SK-N-SH (cell line): ENCODE results near the gene C1QL3. TPM values are rescaled to one million over a fixed set of nuclear protein-coding genes. Genes with fewer than 3 reads are reported as not detected.

Source experiments
- CTCF ChIA-PET: fragments of 300-600, 350-600 bp; formaldehyde crosslinking; extraction: SDS; loops from one replicate; lab custom pipeline; 2021; lab: Yijun Ruan, JAX
- POLR2A ChIA-PET: fragments of 350-600 bp; sonication (Branson Sonifier 250); formaldehyde crosslinking; extraction: SDS; loops from one replicate; lab custom pipeline; 2020; ENCODE audit warnings: antibody characterized with exemption, inconsistent platforms; lab: Yijun Ruan, JAX
- DNase-seq: peaks from one replicate; pipeline ENCODE4 v3.0.0; 2012
- H2AFZ ChIP-seq: fragments of 200-600 bp; sonication (generic); 2 replicates; pipeline ENCODE4 v1.8.1; 2016; ENCODE audit warnings: antibody characterized with exemption, mild to moderate bottlenecking, low read depth
- H3F3A ChIP-seq: fragments of 200-600 bp; sonication (generic); replicated peaks from 2 replicates; pipeline ENCODE3; 2016; ENCODE audit warnings: antibody characterized with exemption, mild to moderate bottlenecking; ENCODE audit not compliant: insufficient read depth
- H3K27ac ChIP-seq, 2 experiments: fragments of 200-500 bp in 1 of 2; fragments of 200-600 bp in 1 of 2; sonication (Bioruptor generic) in 1 of 2; sonication (generic), shearing (Covaris generic) in 1 of 2; 2 replicates each; pipeline versions ENCODE4 v1.5.1 to v1.6.1; 2014 to 2016; ENCODE audit warnings: low read depth in 2 of 2, inconsistent platforms in 1 of 2, low read length in 1 of 2, mild to moderate bottlenecking in 1 of 2, mixed read lengths in 1 of 2
- H3K27me3 ChIP-seq: fragments of 200-600 bp; sonication (generic), shearing (Covaris generic); 2 replicates; pipeline ENCODE4 v1.6.1; 2016; ENCODE audit warnings: mixed run types; ENCODE audit not compliant: insufficient read depth
- H3K36me3 ChIP-seq, 2 experiments: fragments of 200-500 bp in 1 of 2; fragments of 200-600 bp in 1 of 2; sonication (Bioruptor generic) in 1 of 2; sonication (generic) in 1 of 2; replicated peaks in 1 of 2; 2 replicates each; pipeline versions ENCODE3 to v1.5.1; 2014 to 2016; ENCODE audit warnings: low read length in 1 of 2, mild to moderate bottlenecking in 1 of 2; ENCODE audit not compliant: insufficient read depth in 2 of 2, control insufficient read depth in 1 of 2
- H3K4me1 ChIP-seq, 2 experiments: fragments of 200-500 bp in 1 of 2; fragments of 200-600 bp in 1 of 2; sonication (Bioruptor generic) in 1 of 2; sonication (generic), shearing (Covaris generic) in 1 of 2; 2 replicates each; pipeline versions ENCODE4 v1.5.1 to v1.6.1; 2014 to 2016; ENCODE audit warnings: low read depth in 1 of 2, low read length in 1 of 2, mixed run types in 1 of 2; ENCODE audit not compliant: insufficient read depth in 2 of 2, control insufficient read depth in 1 of 2
- H3K4me2 ChIP-seq: fragments of 200-600 bp; sonication (generic), shearing (Covaris generic); 2 replicates; pipeline ENCODE4 v1.6.1; 2017; ENCODE audit warnings: mixed run types
- H3K4me3 ChIP-seq, 2 experiments: fragments of 200-500 bp in 1 of 2; fragments of 200-600 bp in 1 of 2; sonication (Bioruptor generic) in 1 of 2; sonication (generic), shearing (Covaris generic) in 1 of 2; 2 replicates each; pipeline versions ENCODE4 v1.5.1 to v1.8.1; 2014 to 2016; ENCODE audit warnings: low read depth in 2 of 2, inconsistent platforms in 1 of 2, low read length in 1 of 2, mild to moderate bottlenecking in 1 of 2, mixed read lengths in 1 of 2, moderate library complexity in 1 of 2
- H3K79me2 ChIP-seq: fragments of 200-600 bp; sonication (generic); 2 replicates; pipeline ENCODE4 v1.8.1; 2017; ENCODE audit warnings: mild to moderate bottlenecking; ENCODE audit not compliant: insufficient read depth
- H3K9ac ChIP-seq: fragments of 200-600 bp; sonication (generic); 2 replicates; pipeline ENCODE4 v1.6.1; 2017; ENCODE audit warnings: mixed run types
- H3K9me2 ChIP-seq: fragments of 200-600 bp; sonication (generic); 2 replicates; pipeline ENCODE4 v1.6.1; 2017; ENCODE audit warnings: mixed run types
- H3K9me3 ChIP-seq: fragments of 200-600 bp; sonication (generic); 2 replicates; pipeline ENCODE4 v1.6.1; 2017; ENCODE audit warnings: mixed run types, mild to moderate bottlenecking, moderate library complexity
- H4K20me1 ChIP-seq: fragments of 200-600 bp; sonication (generic); 2 replicates; pipeline ENCODE4 v1.6.1; 2017; ENCODE audit warnings: mild to moderate bottlenecking, mixed run types; ENCODE audit not compliant: insufficient read depth
- FOXM1 ChIP-seq: IDR thresholded peaks from 2 replicates; pipeline ENCODE4 v1.4.0; 2012; ENCODE audit warnings: low read depth, mild to moderate bottlenecking
- GABPA ChIP-seq: IDR thresholded peaks from 2 replicates; pipeline ENCODE4 v1.4.0; 2012; ENCODE audit warnings: low read depth, mild to moderate bottlenecking
- NFIC ChIP-seq: IDR thresholded peaks from 2 replicates; pipeline ENCODE4 v1.4.0; 2012; ENCODE audit warnings: borderline replicate concordance
- NRF1 ChIP-seq: IDR thresholded peaks from 2 replicates; pipeline ENCODE4 v1.6.1; 2012; ENCODE audit warnings: low read depth, mild to moderate bottlenecking, low read length
- RXRA ChIP-seq: IDR thresholded peaks from 2 replicates; pipeline ENCODE4 v1.4.0; 2012; ENCODE audit warnings: low read depth, mild to moderate bottlenecking, borderline replicate concordance
- SIN3A ChIP-seq: IDR thresholded peaks from 2 replicates; pipeline ENCODE4 v1.6.1; 2012; ENCODE audit warnings: low read depth, mild to moderate bottlenecking, low read length, moderate library complexity, borderline replicate concordance
- SMC3 ChIP-seq: IDR thresholded peaks from 2 replicates; pipeline ENCODE4 v1.6.1; 2012; ENCODE audit warnings: low read depth, low read length, improper control_type of control experiment
- TAF1 ChIP-seq: IDR thresholded peaks from 2 replicates; pipeline ENCODE4 v1.6.1; 2012; ENCODE audit warnings: low read depth, mild to moderate bottlenecking, low read length, moderate library complexity, borderline replicate concordance
- USF1 ChIP-seq: IDR thresholded peaks from 2 replicates; pipeline ENCODE4 v1.4.0; 2012; ENCODE audit warnings: low read depth, borderline replicate concordance
- USF2 ChIP-seq: fragments of 150-350 bp; IDR thresholded peaks from 2 replicates; pipeline ENCODE4 v1.6.1; 2017; ENCODE audit warnings: antibody characterized with exemption, low read length, low read depth, borderline replicate concordance
- WGBS: methylation state at CpG from one replicate; pipeline ENCODE4 v1.1.6; 2017; ENCODE audit warnings: low lambda C conversion rate; 5-methylcytosine and 5-hydroxymethylcytosine counted together
- polyA plus RNA-seq, 3 experiments: library from polyadenylated mRNA; depleted of rRNA; stranded (reverse); fragments of >200 nt; gene quantifications; 2 replicates each; pipeline ENCODE4 v1.2.3, GENCODE V29; 2012
- TF ChIP-seq, protein P1 (sequence below): IDR thresholded peaks from 2 replicates; pipeline ENCODE4 v1.6.1; 2012; ENCODE audit warnings: mild to moderate bottlenecking, low read depth, low read length, moderate library complexity
- TF ChIP-seq, protein P2 (sequence below): fragments of 150-350 bp; IDR thresholded peaks from 2 replicates; pipeline ENCODE4 v1.6.1; 2016; ENCODE audit warnings: mild to moderate bottlenecking, low read depth, low read length
- TF ChIP-seq, protein P3 (sequence below): IDR thresholded peaks from 2 replicates; pipeline ENCODE4; 2012
- TF ChIP-seq, protein P4 (sequence below): fragments of 200-600 bp; sonication (generic); IDR thresholded peaks from 2 replicates; pipeline ENCODE4 v1.6.1; 2017; ENCODE audit warnings: antibody characterized with exemption, mild to moderate bottlenecking, moderate library complexity

The C1QL3 gene
- polyA plus RNA-seq, 1 of the 3 experiments (the other 2 are of a cell fraction): not detected

GRCh38 chr10:16478801-16479200, 42.9 kb downstream of the C1QL3 start:
- Histone ChIP-seq H3F3A (no peaks in the 10 kb centered on the region), H4K20me1 (no peaks in the 10 kb centered on the region), H3K27ac (no peak overlapping the region), H2AFZ (no peak overlapping the region), H3K9me2 (no peaks in the 10 kb centered on the region), H3K4me2 (no peak overlapping the region), H3K9me3 (no peaks in the 10 kb centered on the region), H3K79me2 (no peaks in the 10 kb centered on the region), H3K9ac (no peak overlapping the region), H3K4me3 (no peak overlapping the region), H3K27me3 (no peaks in the 10 kb centered on the region), H3K4me1 (no peaks in the 10 kb centered on the region), H3K36me3 (no peaks in the 10 kb centered on the region)
- no peak for DNase-seq
- 47% methylated on average over 4 of the region's 4 CpGs for WGBS
- ChIA-PET POLR2A (no interaction called here), CTCF (no interaction called here)
- TF ChIP-seq, protein P1, sequence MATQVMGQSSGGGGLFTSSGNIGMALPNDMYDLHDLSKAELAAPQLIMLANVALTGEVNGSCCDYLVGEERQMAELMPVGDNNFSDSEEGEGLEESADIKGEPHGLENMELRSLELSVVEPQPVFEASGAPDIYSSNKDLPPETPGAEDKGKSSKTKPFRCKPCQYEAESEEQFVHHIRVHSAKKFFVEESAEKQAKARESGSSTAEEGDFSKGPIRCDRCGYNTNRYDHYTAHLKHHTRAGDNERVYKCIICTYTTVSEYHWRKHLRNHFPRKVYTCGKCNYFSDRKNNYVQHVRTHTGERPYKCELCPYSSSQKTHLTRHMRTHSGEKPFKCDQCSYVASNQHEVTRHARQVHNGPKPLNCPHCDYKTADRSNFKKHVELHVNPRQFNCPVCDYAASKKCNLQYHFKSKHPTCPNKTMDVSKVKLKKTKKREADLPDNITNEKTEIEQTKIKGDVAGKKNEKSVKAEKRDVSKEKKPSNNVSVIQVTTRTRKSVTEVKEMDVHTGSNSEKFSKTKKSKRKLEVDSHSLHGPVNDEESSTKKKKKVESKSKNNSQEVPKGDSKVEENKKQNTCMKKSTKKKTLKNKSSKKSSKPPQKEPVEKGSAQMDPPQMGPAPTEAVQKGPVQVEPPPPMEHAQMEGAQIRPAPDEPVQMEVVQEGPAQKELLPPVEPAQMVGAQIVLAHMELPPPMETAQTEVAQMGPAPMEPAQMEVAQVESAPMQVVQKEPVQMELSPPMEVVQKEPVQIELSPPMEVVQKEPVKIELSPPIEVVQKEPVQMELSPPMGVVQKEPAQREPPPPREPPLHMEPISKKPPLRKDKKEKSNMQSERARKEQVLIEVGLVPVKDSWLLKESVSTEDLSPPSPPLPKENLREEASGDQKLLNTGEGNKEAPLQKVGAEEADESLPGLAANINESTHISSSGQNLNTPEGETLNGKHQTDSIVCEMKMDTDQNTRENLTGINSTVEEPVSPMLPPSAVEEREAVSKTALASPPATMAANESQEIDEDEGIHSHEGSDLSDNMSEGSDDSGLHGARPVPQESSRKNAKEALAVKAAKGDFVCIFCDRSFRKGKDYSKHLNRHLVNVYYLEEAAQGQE: no peak
- TF ChIP-seq USF2: no peak
- TF ChIP-seq RXRA: no peak
- no peak for TF ChIP-seq NFIC
- TF ChIP-seq, protein P2, sequence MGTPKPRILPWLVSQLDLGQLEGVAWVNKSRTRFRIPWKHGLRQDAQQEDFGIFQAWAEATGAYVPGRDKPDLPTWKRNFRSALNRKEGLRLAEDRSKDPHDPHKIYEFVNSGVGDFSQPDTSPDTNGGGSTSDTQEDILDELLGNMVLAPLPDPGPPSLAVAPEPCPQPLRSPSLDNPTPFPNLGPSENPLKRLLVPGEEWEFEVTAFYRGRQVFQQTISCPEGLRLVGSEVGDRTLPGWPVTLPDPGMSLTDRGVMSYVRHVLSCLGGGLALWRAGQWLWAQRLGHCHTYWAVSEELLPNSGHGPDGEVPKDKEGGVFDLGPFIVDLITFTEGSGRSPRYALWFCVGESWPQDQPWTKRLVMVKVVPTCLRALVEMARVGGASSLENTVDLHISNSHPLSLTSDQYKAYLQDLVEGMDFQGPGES: no peak
- TF ChIP-seq NRF1: no peak
- TF ChIP-seq GABPA: no peak
- no peak for TF ChIP-seq SMC3
- TF ChIP-seq SIN3A: no peak
- no peak for TF ChIP-seq USF1

GRCh38 chr10:16477757-16478156, 43.9 kb downstream of the C1QL3 start:
- no peaks in the 10 kb centered on the region for H3K79me2 ChIP-seq
- H3K9me2 ChIP-seq: no peaks in the 10 kb centered on the region
- no peak overlapping the region for H2AFZ ChIP-seq
- POLR2A ChIA-PET: no interaction called here
- no peak overlapping the region for H3K4me3 ChIP-seq
- H3K27ac ChIP-seq: no peak overlapping the region
- 14% methylated on average over 1 of the region's 1 CpG for WGBS
- no peak overlapping the region for H3K4me2 ChIP-seq
- H3F3A ChIP-seq: no peaks in the 10 kb centered on the region
- no peak overlapping the region for H3K9ac ChIP-seq
- CTCF ChIA-PET: no interaction called here
- no peaks in the 10 kb centered on the region for H4K20me1 ChIP-seq
- H3K27me3 ChIP-seq: no peaks in the 10 kb centered on the region
- no peaks in the 10 kb centered on the region for H3K36me3 ChIP-seq
- DNase-seq: no peak
- no peaks in the 10 kb centered on the region for H3K4me1 ChIP-seq
- no peaks in the 10 kb centered on the region for H3K9me3 ChIP-seq
- TF ChIP-seq, protein P3, sequence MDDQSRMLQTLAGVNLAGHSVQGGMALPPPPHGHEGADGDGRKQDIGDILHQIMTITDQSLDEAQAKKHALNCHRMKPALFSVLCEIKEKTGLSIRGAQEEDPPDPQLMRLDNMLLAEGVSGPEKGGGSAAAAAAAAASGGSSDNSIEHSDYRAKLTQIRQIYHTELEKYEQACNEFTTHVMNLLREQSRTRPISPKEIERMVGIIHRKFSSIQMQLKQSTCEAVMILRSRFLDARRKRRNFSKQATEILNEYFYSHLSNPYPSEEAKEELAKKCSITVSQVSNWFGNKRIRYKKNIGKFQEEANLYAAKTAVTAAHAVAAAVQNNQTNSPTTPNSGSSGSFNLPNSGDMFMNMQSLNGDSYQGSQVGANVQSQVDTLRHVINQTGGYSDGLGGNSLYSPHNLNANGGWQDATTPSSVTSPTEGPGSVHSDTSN: no peak
- TF ChIP-seq FOXM1 (no peak), TAF1 (no peak)
- TF ChIP-seq, protein P4, sequence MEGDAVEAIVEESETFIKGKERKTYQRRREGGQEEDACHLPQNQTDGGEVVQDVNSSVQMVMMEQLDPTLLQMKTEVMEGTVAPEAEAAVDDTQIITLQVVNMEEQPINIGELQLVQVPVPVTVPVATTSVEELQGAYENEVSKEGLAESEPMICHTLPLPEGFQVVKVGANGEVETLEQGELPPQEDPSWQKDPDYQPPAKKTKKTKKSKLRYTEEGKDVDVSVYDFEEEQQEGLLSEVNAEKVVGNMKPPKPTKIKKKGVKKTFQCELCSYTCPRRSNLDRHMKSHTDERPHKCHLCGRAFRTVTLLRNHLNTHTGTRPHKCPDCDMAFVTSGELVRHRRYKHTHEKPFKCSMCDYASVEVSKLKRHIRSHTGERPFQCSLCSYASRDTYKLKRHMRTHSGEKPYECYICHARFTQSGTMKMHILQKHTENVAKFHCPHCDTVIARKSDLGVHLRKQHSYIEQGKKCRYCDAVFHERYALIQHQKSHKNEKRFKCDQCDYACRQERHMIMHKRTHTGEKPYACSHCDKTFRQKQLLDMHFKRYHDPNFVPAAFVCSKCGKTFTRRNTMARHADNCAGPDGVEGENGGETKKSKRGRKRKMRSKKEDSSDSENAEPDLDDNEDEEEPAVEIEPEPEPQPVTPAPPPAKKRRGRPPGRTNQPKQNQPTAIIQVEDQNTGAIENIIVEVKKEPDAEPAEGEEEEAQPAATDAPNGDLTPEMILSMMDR: no peak
- TF ChIP-seq, protein P1: no peak
